Stimulated activated CD4-positive, alpha-beta T cell treated with anti-CD3 and anti-CD28 coated beads, TNF-alpha, amount 100 ng/mL, for 24 hours (primary cell): ENCODE data around the gene RPP38.

Experiments used
- DNase-seq, 3 experiments: peaks; one replicate each; pipeline ENCODE4 v3.0.0-alpha.2; 2020; ENCODE audit warnings: low read depth in 3 of 3

Gene RPP38

GRCh38 chr10:15112657-15113056 is 15.5 kb downstream of the RPP38 start:
- DNase-seq, result peak in 1 of 3 experiments; percentile 12

- DNase-seq, result no peak
Observed at GRCh38 chr10:15113766-15114165, 16.6 kb downstream of the RPP38 start.

GRCh38 chr10:15116225-15116624 is 19.1 kb downstream of the RPP38 start:
- no peak for DNase-seq

GRCh38 chr10:15118615-15119014 is 21.5 kb downstream of the RPP38 start:
- DNase-seq, result no peak

GRCh38 chr10:15120523-15120922 is 23.4 kb downstream of the RPP38 start:
- DNase-seq, result no peak

- DNase-seq, result no peak
Observed at GRCh38 chr10:15121707-15122106, 24.6 kb downstream of the RPP38 start.

- no peak for DNase-seq
Observed at GRCh38 chr10:15122477-15123030, 25.4 kb downstream of the RPP38 start.

GRCh38 chr10:15123749-15124184 is 26.6 kb downstream of the RPP38 start:
- no peak for DNase-seq

- no peak for DNase-seq
Observed at GRCh38 chr10:15124190-15124589, 27.0 kb downstream of the RPP38 start.

- DNase-seq, result no peak
Observed at GRCh38 chr10:15124908-15125307, 27.8 kb downstream of the RPP38 start.

- DNase-seq, result no peak
Observed at GRCh38 chr10:15131330-15131729, 34.2 kb downstream of the RPP38 start.

- DNase-seq, result no peak
Observed at GRCh38 chr10:15136129-15137035, 39.2 kb downstream of the RPP38 start.

GRCh38 chr10:15137036-15137359 is 39.8 kb downstream of the RPP38 start:
- no peak for DNase-seq

GRCh38 chr10:15137636-15138035 is 40.5 kb downstream of the RPP38 start:
- DNase-seq, result no peak

- DNase-seq, result no peak
Observed at GRCh38 chr10:15140698-15141097, 43.5 kb downstream of the RPP38 start.

GRCh38 chr10:15141136-15142054 is 44.2 kb downstream of the RPP38 start:
- peak in 2 of 3 experiments; percentile 5 to 48 for DNase-seq

GRCh38 chr10:15144788-15145187 is 47.6 kb downstream of the RPP38 start:
- no peak for DNase-seq

- no peak for DNase-seq
Observed at GRCh38 chr10:15146366-15146765, 49.2 kb downstream of the RPP38 start.

GRCh38 chr10:15147594-15148392 is 50.6 kb downstream of the RPP38 start:
- DNase-seq, result no peak

GRCh38 chr10:15149042-15149771 is 52.1 kb downstream of the RPP38 start:
- DNase-seq, result no peak

- DNase-seq, result no peak
Observed at GRCh38 chr10:15150563-15150962, 53.4 kb downstream of the RPP38 start.
